HepG2 (cell line): ENCODE data around the gene OPRL1. TPM values are rescaled to one million over a fixed set of nuclear protein-coding genes. Genes with fewer than 3 reads are reported as not detected.

ENCODE experiments used
- CREM ChIP-seq, 2 experiments: sonication (generic) in 1 of 2; formaldehyde crosslinking in 1 of 2; IDR thresholded peaks; 2 replicates each; pipeline versions ENCODE4 v1.4.0 to v1.6.1; 2016 to 2020; ENCODE audit warnings: antibody characterized with exemption in 1 of 2, mild to moderate bottlenecking in 1 of 2, missing genetic modification reagents in 1 of 2
- HCFC1 ChIP-seq: fragments of 150-350 bp; IDR thresholded peaks from 2 replicates; pipeline ENCODE4 v1.6.1; 2014; ENCODE audit warnings: low read depth, low read length
- IRF2 ChIP-seq: IDR thresholded peaks from 2 replicates; pipeline ENCODE4 v1.6.1; 2018; ENCODE audit warnings: missing genetic modification reagents, missing compliant biosample characterization
- NAIF1 ChIP-seq: sonication (generic); formaldehyde crosslinking; IDR thresholded peaks from 2 replicates; pipeline ENCODE4 v1.5.0; 2020; ENCODE audit warnings: mild to moderate bottlenecking, missing genetic modification reagents, borderline replicate concordance
- NFYB ChIP-seq: sonication (generic); formaldehyde crosslinking; IDR thresholded peaks from 2 replicates; pipeline ENCODE4 v1.4.0; 2020; ENCODE audit warnings: missing genetic modification reagents
- PCBP2 ChIP-seq: fragments of 200-400 bp; formaldehyde crosslinking; optimal IDR thresholded peaks from 2 replicates; pipeline ENCODE3; 2018; ENCODE audit warnings: low read length, low read depth; ENCODE audit not compliant: poor library complexity, severe bottlenecking
- SIN3A ChIP-seq: IDR thresholded peaks from 2 replicates; pipeline ENCODE4 v1.6.1; 2011; ENCODE audit warnings: low read depth, mild to moderate bottlenecking, control low read depth, low read length, borderline replicate concordance
- SP140L ChIP-seq: sonication (generic); formaldehyde crosslinking; IDR thresholded peaks from 2 replicates; pipeline ENCODE4 v1.4.0; 2020; ENCODE audit warnings: missing genetic modification reagents, borderline replicate concordance
- ZNF136 ChIP-seq: sonication (generic); formaldehyde crosslinking; IDR thresholded peaks from 2 replicates; pipeline ENCODE4 v1.8.1; 2022; ENCODE audit warnings: low read depth, mild to moderate bottlenecking, moderate library complexity, missing genetic modification reagents
- ZNF264 ChIP-seq: sonication (generic); formaldehyde crosslinking; IDR thresholded peaks from 2 replicates; pipeline ENCODE4 v1.4.0; 2020; ENCODE audit warnings: missing genetic modification reagents
- ZNF296 ChIP-seq: sonication (generic); formaldehyde crosslinking; conservative IDR thresholded peaks from 2 replicates; pipeline ENCODE4 v1.5.0; 2020; ENCODE audit warnings: mild to moderate bottlenecking, missing genetic modification reagents
- ZNF350 ChIP-seq: sonication (generic); formaldehyde crosslinking; IDR thresholded peaks from 2 replicates; pipeline ENCODE4 v1.4.0; 2020; ENCODE audit warnings: mild to moderate bottlenecking, low read depth, missing genetic modification reagents, borderline replicate concordance
- ZNF557 ChIP-seq: sonication (generic); formaldehyde crosslinking; IDR thresholded peaks from 2 replicates; pipeline ENCODE4 v1.4.0; 2020; ENCODE audit warnings: missing genetic modification reagents
- ZNF564 ChIP-seq: sonication (generic); formaldehyde crosslinking; IDR thresholded peaks from 2 replicates; pipeline ENCODE4 v1.8.1; 2023; ENCODE audit warnings: mild to moderate bottlenecking, missing genetic modification reagents
- ZNF598 ChIP-seq: sonication (generic); formaldehyde crosslinking; IDR thresholded peaks from 2 replicates; pipeline ENCODE4 v1.5.1; 2020; ENCODE audit warnings: mild to moderate bottlenecking, missing genetic modification reagents, borderline replicate concordance
- ZNF83 ChIP-seq: sonication (generic); formaldehyde crosslinking; IDR thresholded peaks from 2 replicates; pipeline ENCODE4 v1.4.0; 2020; ENCODE audit warnings: missing genetic modification reagents, mild to moderate bottlenecking, borderline replicate concordance
- polyA plus RNA-seq, 8 experiments: library from polyadenylated mRNA; depleted of rRNA in 3 of 8; stranded (reverse) in 7 of 8; unstranded in 1 of 8; fragments of >200 nt; fragmentation: Illumina TruSeq in 4 of 8; extraction: Trizol in 4 of 8; gene quantifications; 2 replicates each; pipeline versions ENCODE4 v1.2.1 to v1.2.3, GENCODE V29; 2011 to 2016; ENCODE audit warnings: low read depth in 4 of 8, missing spikeins in 1 of 8, mixed read lengths in 1 of 8; ENCODE audit not compliant: insufficient read depth in 1 of 8
- total RNA-seq, 5 experiments: library from RNA; depleted of rRNA; stranded (reverse); fragments of >200 nt; fragmentation: Illumina TruSeq; extraction: Trizol; gene quantifications; 2 replicates each; pipeline ENCODE4 v1.2.3, GENCODE V29; 2016; ENCODE audit warnings: low read depth in 1 of 5
- TF ChIP-seq, protein P1 (sequence below): sonication (generic); formaldehyde crosslinking; conservative IDR thresholded peaks from 2 replicates; pipeline ENCODE4 v1.8.0; 2022; ENCODE audit warnings: mild to moderate bottlenecking, moderate library complexity, missing genetic modification reagents
- TF ChIP-seq, protein P2 (sequence below): sonication (generic); formaldehyde crosslinking; IDR thresholded peaks from 2 replicates; pipeline ENCODE4 v1.4.0; 2020; ENCODE audit warnings: mild to moderate bottlenecking, missing genetic modification reagents, borderline replicate concordance
- TF ChIP-seq, protein P3 (sequence below): sonication (generic); formaldehyde crosslinking; IDR thresholded peaks from 2 replicates; pipeline ENCODE4 v1.4.0; 2020; ENCODE audit warnings: missing genetic modification reagents, mild to moderate bottlenecking, borderline replicate concordance
- TF ChIP-seq, protein P4 (sequence below): IDR thresholded peaks from 2 replicates; pipeline ENCODE4 v1.6.1; 2016; ENCODE audit warnings: mild to moderate bottlenecking
- TF ChIP-seq, protein P5 (sequence below): sonication (generic); formaldehyde crosslinking; IDR thresholded peaks from 2 replicates; pipeline ENCODE4 v1.5.1; 2020; ENCODE audit warnings: missing genetic modification reagents, mild to moderate bottlenecking, borderline replicate concordance

The OPRL1 gene
- total and polyA plus RNA-seq, 2 of the 13 experiments (the other 11 are each of a cell fraction or from before 2014, with no cell fraction given) = 0.35 to 0.71 TPM

DNA sequence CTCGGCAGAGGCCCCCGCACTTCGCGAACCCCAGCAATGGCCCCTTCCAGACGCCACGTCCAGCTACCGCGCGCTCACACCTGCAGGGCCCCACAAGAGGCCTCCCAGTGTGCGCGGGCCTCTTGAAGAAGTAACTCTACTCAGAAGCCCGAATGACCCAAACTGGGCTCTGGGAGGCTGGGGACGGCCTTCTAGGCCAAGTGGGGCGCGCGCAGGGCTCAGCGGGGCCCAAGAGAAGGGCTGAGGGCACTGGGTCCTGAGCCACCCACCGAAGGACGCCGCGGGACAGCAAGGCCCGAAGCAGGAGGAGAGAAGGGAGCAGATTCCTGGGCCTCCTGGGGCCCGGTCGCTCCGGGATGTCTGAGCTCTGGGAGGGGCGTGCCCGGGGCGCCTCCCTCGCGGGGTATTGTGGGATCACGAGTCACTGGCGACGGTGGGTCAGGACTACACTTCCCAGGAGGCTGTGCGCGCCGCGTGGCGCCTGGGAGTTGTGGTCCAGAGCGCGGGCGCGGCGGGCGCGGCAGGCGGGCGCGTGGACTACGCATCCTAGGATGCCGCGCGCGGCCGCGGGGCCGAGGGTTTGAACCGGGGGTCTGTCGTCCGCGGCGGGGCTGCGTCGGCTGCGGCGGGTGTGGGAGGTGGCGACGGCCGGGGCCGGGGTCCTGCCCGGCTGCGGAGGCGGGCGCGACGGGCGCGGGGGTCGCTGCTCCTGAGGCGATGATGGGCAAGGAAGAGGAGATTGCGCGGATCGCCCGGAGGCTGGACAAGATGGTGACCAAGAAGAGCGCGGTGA, 17.1 kb upstream of the OPRL1 start, which contains the start of gene TCEA2 (continued):
- TF ChIP-seq, protein P1, sequence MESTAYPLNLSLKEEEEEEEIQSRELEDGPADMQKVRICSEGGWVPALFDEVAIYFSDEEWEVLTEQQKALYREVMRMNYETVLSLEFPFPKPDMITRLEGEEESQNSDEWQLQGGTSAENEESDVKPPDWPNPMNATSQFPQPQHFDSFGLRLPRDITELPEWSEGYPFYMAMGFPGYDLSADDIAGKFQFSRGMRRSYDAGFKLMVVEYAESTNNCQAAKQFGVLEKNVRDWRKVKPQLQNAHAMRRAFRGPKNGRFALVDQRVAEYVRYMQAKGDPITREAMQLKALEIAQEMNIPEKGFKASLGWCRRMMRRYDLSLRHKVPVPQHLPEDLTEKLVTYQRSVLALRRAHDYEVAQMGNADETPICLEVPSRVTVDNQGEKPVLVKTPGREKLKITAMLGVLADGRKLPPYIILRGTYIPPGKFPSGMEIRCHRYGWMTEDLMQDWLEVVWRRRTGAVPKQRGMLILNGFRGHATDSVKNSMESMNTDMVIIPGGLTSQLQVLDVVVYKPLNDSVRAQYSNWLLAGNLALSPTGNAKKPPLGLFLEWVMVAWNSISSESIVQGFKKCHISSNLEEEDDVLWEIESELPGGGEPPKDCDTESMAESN = peak; percentile 81; the same call in 1 of the 2 replicates
- TF ChIP-seq NFYB = no peak; the same call in none of the 2 replicates
- TF ChIP-seq ZNF296 (CRISPR knock-in tag) = peak; percentile 81; the same call in 1 of the 2 replicates
- TF ChIP-seq CREM (IDR thresholded peaks at IDR 0.05) = peak; percentile 97
- TF ChIP-seq CREM (CRISPR knock-in tag; IDR thresholded peaks at IDR 0.05) = peak; percentile 49; the same call in 1 of the 2 replicates
- peak; percentile 91 for TF ChIP-seq ZNF83 (CRISPR knock-in tag)
- TF ChIP-seq ZNF136 (CRISPR knock-in tag) = peak; percentile 98; the same call in 1 of the 2 replicates
- TF ChIP-seq NAIF1 (CRISPR knock-in tag) = peak; percentile 37; the same call in 1 of the 2 replicates
- peak; percentile 97; the same call in 1 of the 2 replicates for TF ChIP-seq SP140L (CRISPR knock-in tag)
- peak; percentile 95; the same call in 1 of the 2 replicates for TF ChIP-seq ZNF598 (CRISPR knock-in tag)
- peak; percentile 100 for TF ChIP-seq HCFC1
- TF ChIP-seq, protein P2, sequence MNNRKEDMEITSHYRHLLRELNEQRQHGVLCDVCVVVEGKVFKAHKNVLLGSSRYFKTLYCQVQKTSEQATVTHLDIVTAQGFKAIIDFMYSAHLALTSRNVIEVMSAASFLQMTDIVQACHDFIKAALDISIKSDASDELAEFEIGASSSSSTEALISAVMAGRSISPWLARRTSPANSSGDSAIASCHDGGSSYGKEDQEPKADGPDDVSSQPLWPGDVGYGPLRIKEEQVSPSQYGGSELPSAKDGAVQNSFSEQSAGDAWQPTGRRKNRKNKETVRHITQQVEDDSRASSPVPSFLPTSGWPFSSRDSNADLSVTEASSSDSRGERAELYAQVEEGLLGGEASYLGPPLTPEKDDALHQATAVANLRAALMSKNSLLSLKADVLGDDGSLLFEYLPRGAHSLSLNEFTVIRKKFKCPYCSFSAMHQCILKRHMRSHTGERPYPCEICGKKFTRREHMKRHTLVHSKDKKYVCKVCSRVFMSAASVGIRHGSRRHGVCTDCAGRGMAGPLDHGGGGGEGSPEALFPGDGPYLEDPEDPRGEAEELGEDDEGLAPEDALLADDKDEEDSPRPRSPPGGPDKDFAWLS = peak; percentile 75; the same call in 1 of the 2 replicates
- no peak for TF ChIP-seq PCBP2
- TF ChIP-seq IRF2 = peak; percentile 99
- peak; percentile 93 for TF ChIP-seq SIN3A
- TF ChIP-seq, protein P3, sequence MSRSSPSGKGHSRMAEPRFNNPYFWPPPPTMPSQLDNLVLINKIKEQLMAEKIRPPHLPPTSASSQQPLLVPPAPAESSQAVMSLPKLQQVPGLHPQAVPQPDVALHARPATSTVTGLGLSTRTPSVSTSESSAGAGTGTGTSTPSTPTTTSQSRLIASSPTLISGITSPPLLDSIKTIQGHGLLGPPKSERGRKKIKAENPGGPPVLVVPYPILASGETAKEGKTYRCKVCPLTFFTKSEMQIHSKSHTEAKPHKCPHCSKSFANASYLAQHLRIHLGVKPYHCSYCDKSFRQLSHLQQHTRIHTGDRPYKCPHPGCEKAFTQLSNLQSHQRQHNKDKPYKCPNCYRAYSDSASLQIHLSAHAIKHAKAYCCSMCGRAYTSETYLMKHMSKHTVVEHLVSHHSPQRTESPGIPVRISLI (CRISPR knock-in tag) = no peak; the same call in 1 of the 2 replicates
- no peak for TF ChIP-seq ZNF557 (CRISPR knock-in tag)
- peak; percentile 88 for TF ChIP-seq ZNF264 (CRISPR knock-in tag)
- TF ChIP-seq, protein P4, sequence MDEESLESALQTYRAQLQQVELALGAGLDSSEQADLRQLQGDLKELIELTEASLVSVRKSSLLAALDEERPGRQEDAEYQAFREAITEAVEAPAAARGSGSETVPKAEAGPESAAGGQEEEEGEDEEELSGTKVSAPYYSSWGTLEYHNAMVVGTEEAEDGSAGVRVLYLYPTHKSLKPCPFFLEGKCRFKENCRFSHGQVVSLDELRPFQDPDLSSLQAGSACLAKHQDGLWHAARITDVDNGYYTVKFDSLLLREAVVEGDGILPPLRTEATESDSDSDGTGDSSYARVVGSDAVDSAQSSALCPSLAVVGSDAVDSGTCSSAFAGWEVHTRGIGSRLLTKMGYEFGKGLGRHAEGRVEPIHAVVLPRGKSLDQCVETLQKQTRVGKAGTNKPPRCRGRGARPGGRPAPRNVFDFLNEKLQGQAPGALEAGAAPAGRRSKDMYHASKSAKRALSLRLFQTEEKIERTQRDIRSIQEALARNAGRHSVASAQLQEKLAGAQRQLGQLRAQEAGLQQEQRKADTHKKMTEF (CRISPR knock-in tag) = peak; percentile 93
- TF ChIP-seq ZNF350 (CRISPR knock-in tag) = peak; percentile 88
- TF ChIP-seq, protein P5, sequence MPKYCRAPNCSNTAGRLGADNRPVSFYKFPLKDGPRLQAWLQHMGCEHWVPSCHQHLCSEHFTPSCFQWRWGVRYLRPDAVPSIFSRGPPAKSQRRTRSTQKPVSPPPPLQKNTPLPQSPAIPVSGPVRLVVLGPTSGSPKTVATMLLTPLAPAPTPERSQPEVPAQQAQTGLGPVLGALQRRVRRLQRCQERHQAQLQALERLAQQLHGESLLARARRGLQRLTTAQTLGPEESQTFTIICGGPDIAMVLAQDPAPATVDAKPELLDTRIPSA (CRISPR knock-in tag) = peak; percentile 84
- peak; percentile 83 for TF ChIP-seq ZNF564 (CRISPR knock-in tag)
